GM12801 (cell line): ENCODE measurements around the gene ALDOA.

Experiments
- TF ChIP-seq, protein P1 (sequence below): IDR thresholded peaks from one replicate; pipeline ENCODE4 v1.5.1; 2011; ENCODE audit warnings: control low read depth; ENCODE audit not compliant: insufficient read length; ENCODE audit errors: extremely low read depth

ALDOA gene

DNA sequence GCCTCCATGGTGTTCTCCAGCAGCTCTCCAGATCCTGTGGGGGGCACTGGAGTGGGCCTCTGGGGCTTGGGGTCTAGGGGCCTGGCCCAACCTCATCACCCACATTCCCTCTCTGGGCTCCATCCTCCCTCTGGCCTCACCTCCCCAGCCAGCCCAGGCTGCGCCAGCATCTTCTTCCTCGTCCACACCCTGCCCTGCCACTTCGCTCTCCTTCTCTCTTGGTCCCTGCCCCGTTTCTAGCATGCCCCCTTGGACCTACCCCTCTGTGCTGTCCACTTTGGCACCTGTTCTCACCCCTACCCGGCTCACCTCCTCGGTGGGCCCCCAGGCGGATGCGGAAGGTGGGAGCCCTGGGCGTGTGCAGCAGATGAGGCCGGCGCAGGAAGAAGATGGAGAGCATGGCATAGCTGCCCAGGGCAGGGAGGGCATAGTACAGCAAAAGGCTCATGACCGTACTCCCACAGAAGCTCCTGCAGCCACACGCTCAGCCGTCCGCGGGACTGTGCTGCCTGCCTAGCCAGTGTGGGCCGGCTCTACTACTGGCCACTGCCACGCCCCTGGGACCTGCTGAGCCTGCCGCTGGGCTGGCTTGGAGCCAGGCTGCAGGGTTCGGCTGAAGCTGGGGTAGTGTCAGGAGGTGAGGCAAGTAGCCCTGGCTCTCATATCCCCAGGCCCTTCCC, 47.6 kb downstream of the ALDOA start, which contains the start of gene GDPD3:
Gene GDPD3 (minus strand): TSS at position 507 of the 680 bp plus-strand sequence. CDS start 59 bp downstream, at position 448.
- TF ChIP-seq, protein P1, sequence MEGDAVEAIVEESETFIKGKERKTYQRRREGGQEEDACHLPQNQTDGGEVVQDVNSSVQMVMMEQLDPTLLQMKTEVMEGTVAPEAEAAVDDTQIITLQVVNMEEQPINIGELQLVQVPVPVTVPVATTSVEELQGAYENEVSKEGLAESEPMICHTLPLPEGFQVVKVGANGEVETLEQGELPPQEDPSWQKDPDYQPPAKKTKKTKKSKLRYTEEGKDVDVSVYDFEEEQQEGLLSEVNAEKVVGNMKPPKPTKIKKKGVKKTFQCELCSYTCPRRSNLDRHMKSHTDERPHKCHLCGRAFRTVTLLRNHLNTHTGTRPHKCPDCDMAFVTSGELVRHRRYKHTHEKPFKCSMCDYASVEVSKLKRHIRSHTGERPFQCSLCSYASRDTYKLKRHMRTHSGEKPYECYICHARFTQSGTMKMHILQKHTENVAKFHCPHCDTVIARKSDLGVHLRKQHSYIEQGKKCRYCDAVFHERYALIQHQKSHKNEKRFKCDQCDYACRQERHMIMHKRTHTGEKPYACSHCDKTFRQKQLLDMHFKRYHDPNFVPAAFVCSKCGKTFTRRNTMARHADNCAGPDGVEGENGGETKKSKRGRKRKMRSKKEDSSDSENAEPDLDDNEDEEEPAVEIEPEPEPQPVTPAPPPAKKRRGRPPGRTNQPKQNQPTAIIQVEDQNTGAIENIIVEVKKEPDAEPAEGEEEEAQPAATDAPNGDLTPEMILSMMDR: no peak

DNA sequence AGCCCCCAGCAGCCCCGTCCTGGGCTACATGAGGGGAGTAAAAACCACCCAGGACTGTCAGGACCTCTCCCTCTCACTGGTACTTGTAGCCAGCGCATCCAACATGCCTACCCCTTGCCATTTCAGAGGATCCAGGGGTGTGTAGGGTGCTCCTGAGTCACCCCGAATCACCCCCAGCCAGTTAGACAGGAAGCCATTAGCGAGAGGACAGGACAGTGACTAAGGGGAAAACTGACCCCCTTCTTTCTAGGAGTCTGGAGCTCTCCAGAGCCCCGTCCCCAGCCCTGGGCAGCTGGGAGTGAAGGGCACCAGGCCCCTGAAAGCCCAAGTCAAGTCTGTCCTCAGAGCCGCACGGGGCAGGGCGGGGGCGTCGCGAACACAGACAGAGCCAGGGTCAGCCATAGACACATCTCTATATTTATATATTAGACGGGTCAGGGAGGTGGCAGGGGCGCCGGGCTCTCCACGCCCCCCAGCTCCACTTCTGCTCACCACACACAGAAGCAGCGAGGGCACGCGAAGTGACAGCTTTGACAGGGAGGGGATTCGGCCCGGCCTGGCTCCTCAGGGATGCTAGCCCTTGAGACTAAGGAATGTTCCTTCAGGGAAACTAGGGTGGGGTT, 48.3 kb downstream of the ALDOA start:
- TF ChIP-seq, protein P1: no peak

DNA sequence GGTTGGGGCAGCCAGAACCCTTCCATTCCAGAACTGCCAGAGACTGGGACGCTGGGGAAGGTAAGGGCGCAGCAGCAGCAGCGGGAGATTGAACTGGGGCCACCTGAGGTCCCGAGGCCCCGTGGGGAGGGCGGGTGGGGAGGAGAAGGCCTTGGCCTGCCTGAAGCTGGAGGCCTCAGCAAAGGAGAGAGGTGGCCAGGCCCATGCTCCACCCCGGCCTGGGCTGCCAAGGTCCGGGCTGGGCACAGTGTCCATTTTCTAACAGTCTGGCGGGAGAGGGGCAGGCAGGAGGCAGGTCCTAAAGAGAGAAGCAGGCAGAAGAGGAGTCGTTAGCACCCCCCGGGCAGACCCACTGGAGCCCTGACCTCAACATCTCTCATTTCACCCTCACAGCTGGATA, 48.9 kb downstream of the ALDOA start:
- TF ChIP-seq, protein P1: no peak

DNA sequence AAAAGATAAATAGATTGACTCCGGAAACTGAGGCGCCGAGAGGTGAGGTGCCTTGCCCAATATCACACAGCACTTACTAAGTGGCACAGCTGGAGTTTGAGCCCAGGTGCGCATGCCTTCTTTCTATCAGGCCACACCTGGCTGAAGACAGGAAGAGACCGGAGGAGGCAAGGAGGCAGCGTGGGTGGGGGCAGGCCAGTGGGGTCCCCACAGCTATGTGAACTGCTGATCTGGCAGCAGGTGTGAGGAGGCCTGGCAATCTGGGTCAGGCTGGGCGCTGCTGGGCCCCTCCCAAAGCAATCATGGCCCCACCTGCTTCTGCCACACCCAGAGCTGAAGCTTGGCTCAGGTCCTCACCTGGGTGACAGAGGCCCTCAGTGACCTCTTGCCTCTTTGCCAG, 49.7 kb downstream of the ALDOA start:
- TF ChIP-seq, protein P1: no peak

DNA sequence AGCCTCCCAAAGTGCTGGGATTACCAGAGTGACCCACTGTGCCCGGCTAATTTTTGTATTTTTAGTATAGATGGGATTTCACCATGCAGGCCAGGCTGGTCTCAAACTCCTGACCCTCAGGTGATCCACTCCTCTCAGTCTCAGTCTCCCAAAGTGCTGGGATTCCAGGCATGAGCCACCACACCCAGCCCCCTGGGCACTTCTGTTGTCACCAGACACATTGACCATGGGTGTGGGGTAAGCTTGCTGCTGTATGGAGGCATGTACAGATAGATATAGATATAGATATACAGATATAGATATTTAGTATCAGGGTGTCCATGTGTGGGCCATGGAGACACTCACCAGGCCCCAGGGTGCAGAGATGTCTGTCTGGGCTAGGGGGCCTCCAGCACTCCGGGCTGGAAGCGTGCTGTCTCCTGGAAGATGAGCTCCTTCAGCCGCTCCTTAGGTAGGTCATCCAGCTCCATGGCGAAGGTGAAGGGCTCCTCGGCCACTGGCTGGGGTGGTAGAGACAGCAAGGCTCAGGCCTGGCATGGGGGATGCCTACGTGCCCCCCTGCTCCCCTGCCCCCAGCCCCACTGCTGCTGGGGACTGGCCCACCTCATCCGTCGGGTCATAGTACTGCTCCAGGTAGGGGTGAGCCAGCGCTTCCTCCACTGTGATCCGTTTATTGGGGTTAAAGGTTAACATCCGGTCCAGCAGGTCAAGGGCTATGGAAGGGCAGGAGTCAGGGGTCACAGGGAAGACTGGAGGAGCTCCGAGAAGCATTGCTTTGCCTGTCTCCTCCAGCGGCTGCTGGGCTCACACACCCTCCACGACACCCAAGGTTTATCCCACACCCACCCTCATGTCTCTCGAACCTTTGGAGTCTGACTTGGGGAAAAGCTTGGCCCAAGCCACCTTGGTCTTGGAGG, 51.0 kb downstream of the ALDOA start:
- TF ChIP-seq, protein P1: no peak

DNA sequence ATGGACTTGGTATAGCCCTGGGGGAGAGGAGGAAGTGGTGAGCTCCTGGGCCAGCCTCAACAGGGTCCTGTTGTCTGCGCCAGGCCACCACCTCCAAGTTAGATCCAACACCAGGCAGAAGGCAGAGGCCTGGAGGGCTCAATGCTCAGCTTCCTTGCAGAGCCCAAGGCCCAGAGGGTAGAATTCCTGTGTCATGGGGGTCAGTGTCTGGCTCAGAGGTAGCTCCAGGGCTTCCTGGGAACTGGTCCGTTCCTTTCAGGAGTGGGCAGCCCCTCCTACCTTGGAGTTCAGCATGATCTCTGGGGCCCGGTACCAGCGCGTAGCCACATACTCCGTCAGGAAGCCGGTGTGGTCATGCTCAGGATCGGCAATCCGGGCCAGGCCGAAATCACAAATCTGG, 52.2 kb downstream of the ALDOA start:
- TF ChIP-seq, protein P1: no peak

DNA sequence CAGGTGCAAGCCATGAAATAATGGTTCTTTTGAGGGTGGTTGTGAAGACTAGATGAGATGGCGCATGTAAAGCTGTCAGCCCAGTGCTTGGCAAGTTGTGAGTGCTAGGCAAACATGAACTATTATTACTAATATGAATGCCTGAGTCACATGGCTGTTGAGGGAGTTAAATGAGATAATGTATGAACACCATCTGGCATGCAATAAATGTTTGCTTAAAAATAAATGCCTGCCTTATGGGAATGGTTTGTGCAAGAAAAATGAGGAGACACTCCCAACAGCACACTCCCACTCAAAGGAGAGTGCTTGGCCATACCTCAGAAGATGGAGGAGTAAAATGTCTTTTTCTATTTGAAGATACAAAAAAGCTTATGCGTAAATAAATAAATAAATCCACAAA, 53.9 kb downstream of the ALDOA start:
- TF ChIP-seq, protein P1: no peak
